Measurements from ENCODE around the gene PER1.

DNA sequence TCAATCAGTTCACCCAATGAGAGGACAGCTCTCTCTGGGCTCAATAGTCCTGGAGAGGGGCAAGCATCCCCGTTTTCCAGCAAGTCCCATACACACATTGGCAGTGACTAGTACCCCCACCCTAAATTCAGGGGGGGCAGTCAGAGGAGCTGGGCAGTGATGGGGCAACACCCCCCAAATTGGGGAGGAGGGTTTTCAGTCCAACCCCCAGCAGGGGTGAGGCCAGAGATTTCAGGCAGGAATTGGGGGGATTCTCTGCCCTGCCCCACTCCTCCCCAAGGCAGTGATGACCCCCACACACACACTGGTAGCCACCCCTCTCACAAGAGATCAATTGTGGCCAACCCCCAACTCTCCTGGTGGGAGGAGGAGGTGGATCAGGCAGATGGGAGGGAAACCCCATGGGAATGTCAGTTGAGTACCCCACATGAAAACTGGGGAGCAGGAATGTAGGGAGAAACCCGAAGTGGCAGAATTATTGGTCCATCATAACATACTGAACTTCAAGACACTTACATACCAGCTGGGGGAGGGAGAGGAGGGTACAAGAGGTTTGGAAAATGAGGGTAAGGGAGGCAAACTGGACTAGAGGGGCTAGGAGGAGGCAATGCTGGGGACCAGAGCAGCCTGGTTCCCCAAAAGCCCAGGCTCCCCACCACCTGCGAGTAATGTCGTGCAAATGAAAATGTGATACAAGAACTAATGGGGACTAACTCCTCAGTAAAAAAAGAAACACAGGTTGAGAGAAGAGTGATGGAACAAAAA, 7.4 kb upstream of the PER1 start:
- TF ChIP-seq POLR2A (IDR thresholded peaks at IDR 0.05), result no peak
- TF ChIP-seq EP300 (IDR thresholded peaks at IDR 0.05), result no peak
- TF ChIP-seq, protein P1, sequence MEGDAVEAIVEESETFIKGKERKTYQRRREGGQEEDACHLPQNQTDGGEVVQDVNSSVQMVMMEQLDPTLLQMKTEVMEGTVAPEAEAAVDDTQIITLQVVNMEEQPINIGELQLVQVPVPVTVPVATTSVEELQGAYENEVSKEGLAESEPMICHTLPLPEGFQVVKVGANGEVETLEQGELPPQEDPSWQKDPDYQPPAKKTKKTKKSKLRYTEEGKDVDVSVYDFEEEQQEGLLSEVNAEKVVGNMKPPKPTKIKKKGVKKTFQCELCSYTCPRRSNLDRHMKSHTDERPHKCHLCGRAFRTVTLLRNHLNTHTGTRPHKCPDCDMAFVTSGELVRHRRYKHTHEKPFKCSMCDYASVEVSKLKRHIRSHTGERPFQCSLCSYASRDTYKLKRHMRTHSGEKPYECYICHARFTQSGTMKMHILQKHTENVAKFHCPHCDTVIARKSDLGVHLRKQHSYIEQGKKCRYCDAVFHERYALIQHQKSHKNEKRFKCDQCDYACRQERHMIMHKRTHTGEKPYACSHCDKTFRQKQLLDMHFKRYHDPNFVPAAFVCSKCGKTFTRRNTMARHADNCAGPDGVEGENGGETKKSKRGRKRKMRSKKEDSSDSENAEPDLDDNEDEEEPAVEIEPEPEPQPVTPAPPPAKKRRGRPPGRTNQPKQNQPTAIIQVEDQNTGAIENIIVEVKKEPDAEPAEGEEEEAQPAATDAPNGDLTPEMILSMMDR (IDR thresholded peaks at IDR 0.05), result no peak
